Putamen (tissue), 1 donor: ENCODE data around the gene TNRC18.
"Not testable (repeated sequence)": the region's sequence is repeated elsewhere in the genome, so short reads cannot be mapped to it uniquely, and the experiment has no call there.

Experiments
- DNase-seq: peaks from one replicate; pipeline ENCODE4 v3.0.0-alpha.2; 2016; ENCODE audit warnings: low spot score

TNRC18 gene

DNA sequence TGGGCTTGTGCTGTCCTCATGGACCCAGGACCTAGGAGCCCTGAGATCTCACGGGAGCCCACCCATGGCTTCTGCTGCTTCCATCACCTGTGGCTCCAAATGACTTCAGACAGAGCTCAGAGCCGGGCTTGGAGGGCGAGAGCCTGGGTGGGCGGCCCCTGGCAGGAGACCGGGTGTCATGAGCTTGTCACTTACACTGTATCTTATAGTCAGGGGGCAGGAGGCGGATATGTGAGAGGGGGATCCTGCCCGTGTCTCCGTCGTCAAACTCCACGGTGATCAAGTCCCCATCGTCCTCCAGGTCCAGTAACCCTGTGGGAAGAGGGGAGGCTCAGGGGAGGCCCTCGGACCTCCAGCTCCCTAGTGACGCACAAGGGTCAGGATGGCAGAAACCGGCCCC, 107.9 kb downstream of the TNRC18 start:
- DNase-seq: no peak

DNA sequence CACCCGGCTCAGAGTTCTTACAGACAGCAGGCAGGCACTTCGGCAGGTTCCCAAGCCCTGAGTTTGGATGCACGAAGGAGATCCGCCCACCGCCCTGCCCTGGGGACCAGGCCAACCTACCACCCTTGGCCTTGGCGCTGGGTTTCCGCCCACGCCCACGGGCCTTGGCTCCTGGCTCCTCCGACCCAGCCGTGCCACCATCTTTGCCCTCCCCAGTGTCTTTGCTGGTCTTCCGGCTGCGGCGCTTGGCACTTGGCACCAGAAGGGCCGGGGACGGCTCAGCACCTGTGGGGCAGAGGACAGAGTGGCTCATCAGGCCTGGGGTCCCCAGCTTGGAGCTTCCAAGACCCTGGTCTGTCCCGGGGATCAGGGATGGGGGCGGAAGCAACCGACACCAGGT, 108.8 kb downstream of the TNRC18 start:
- DNase-seq: no peak

DNA sequence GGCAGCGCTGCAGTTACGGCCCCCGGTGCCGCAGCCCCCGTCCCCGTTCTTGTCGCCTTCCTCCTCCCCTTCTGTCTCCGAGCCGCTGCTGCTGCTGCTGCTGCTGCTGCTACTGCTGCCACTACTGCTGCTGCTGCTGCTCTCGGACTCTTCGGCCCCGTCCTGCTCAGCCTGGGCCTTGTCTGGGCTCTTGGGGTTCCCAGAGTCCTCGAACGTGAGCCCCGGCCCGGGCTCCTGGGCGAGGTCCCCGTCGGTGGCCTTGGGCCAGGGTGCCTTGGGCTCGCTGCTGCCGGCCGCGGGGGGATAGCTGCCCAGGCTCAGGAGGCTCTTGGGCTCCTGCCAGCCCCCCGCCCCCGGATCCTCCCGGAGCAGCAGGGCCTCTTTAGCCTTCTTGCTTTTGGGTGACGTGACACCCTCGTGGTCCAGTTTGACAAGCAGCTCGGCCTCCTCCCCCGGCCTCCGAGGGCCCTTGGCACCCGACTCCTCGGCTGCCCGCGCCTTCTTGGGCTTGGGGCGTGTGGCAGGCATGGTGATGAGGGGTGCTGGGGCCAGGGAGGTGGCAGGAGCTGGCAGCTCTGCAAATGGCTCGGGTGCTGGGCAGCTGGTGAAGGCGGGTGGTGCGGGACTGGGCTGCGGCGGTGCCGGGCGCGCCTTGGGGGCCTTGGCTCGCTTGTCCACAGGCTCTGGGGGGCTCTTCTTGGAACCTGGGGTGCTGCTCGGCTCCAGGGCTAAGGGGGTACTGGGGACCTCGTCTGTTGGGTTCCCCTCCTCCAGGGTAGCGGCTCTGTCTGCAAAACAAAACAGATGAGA, 110.4 kb downstream of the TNRC18 start:
- not testable (repeated sequence) for DNase-seq

DNA sequence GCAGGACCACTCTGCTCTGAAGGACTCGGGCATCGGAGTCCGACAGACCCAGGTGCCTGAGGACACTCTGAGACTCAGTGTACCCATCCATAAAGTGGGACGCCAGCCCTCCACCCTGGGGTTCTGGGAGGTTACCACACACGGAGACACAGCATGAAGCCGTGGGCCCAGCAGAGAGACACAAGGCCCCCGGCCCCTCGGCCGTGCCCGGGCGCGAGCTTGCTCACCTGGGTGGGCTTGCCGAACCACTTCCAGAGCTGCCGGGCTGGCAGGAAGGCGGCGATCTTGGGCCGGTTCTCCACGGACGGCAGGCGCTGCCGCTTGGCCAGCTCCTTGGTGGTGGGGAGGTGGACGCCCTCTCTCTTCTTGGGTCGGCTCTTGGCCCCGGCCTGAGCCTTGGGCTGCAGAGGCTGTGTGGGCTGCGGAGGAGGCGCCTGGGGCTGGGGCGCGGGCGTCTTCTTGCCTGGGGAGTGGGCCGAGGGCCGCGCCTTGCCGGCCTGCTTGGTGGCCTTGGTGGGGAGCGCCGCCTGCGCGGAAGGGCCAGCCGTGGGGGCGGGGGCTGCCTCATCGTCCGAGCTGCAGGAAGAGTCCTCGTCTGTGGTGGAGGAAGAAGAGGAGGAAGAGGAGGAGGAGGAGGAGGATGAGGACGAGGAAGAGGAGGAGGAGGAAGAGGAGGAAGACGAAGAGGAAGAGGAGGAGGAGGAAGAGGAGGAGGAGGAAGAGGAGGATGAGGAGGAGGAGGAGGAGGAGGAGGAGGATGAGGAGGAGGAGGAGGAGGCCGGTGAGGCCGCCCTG, 111.2 kb downstream of the TNRC18 start:
- DNase-seq: not testable (repeated sequence)

DNA sequence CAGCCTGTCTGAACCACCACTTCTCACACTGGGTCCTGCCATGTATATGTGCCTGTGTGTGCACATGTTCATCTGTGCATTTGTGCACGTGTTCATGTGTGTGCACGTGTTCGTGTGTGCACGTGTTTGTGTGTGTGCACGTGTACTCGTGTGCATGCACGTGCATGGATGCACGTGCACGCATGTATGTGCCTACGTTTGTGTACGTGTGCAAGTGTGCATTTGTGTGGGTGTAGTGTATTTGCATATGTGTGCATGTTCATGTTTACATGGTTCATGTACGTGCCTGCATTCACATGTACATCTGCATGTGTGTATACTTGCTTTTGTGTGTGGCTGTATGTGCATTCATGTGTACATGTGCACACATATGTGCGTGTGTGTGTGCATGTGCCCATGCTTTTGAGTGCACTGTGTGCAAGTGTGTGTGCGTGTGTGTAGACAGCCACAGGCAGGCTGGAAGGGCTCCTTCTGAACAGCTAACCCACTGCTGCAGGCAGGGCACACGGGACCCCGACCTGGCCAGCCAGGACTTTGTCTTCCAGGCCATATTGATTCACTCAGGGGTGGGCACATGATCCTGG, 112.7 kb downstream of the TNRC18 start:
- no peak for DNase-seq

DNA sequence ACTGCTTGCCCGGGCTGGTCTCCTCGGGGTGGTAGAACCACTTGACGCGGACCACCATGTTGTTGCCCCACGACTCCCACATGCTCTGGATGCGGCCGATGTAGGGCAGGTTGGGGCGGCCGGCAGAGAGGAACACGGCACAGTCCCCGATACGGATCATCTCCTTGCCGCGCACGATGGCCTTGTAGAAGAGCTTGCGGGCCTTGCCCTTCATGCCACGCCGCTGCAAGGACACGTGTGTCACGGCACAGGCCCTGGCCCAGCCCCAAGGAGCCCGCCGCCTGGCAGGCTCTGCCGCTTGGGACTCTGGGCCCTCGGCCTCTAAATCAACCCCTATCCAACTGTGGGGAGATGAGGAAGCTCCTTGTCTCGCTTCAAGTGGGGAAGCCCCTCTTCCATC, 114.5 kb downstream of the TNRC18 start:
- DNase-seq: no peak

DNA sequence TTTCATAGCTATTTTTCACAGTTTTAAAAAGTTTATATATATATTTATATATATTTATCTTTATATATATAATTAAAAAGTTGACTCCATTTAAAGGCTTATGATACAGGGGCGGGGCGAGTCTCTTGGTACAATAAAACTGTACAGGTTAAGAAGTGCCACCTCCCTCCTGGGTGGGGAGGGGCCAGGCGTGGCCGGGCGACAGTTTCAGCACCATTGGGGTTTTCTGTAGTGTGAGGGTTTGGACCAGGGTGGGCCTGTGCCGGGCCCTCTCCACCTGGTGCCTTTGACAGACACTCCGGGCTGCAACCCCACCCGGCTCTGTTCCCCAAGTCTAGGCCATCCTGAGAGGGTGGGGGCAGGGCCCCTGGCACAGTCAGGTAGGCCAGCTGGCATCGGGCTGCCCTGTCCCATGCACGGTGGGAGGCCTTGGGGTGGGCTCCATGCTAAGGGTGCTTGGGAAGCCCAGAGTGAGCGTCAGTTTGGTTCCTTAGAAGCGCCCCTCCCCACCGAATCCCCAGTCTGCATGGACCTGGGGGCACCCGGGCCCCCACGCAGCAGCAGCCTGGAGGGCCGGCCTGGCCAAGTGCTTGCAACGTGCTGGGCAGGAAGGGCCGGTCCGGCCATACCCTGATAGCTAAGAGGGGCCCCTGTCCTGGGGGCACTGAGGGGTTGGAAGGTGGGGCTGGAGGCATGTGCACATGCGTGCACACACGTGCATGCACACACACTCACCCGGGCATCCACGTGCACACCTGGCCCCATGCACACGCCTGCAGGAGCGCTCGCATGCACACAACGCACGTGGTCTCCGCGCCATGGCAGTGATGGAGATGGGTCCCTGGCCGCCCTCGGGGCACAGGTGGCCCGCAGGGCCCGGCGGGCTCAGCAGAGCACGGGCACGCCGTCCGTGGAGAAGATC, 116.2 kb downstream of the TNRC18 start:
- not testable (repeated sequence) for DNase-seq

DNA sequence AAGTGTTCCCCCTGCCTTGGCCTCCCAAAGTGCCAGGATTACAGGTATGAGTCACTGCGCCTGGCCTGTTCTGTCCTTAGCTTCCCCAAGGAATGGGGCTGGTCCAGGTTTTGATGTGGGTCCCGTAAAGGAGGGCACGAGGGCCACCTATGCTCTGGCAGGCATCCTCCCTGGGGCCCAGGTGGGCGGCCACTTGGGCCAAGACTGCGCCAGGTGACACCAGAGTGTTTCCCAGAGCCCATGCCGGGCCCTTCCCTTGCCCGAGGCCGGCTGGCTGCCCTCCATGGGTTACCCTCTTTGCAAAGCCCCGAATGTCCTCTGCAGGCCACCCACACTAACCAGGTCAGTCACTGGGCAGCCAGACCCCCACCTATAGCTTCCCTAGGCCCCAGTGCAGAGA, 118.6 kb downstream of the TNRC18 start:
- not testable (repeated sequence) for DNase-seq

DNA sequence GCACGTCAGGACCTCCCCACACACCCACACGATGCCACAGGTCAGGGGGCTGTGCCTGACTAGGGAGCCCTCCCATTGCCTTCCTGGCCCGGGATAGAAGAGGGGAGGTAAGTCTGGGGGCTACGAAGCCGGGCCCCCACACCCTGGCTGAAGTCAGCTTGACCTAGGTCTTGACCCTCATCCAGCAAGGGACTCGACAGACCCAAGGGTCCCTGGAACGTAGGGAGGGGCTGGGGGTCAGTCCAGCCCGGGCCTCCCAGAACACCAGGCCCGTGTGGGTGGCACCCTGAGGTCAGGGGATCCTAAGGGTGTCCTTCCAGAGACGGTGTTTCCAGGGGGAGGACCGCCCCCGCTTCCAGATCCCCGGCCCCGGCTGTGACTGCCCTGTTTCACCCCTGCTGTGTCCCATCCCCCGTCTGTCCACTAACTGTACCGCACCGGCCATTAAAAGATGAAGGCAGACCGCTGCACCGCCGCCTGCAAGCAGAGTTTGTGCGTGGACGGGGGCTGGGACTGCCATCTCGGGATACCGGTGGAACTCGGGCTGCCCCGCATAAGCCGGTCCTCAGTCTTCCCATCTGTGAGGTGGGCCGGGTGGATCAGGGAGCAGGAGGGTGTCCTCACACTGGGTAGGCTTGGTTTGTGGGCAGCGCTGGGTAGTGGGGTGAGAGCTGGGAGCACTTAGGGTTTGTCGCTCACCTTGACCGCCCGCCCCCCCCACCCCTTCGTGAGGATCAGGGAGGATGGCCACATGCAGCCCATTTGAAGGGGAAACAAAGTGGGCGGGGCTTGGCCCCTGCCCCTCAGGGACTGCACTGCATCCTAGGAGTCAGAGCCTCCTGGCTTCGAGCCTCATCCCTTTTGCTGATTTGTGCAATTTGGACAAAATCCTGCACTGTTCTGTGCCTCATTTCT, 119.8 kb downstream of the TNRC18 start:
- no peak for DNase-seq

DNA sequence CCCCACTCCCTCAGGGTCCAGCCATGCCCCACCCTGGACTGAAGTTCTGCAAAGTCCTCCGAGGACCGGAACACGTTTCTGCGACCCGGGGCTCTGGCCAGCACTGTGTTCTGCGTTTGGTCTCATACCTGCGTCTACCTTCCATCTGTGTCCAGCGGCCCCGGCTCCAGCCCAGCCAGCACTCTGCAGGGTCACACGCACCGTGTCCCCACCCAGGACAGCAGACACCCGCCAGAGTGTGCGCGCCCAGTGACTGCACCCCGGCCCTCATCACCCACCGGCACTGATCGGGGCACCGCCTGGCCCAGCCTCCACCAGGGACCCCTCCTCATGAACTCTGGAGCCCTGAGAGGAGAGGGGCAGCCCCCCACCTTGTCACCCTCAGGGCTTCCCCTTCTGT, 120.6 kb downstream of the TNRC18 start:
- no peak for DNase-seq

DNA sequence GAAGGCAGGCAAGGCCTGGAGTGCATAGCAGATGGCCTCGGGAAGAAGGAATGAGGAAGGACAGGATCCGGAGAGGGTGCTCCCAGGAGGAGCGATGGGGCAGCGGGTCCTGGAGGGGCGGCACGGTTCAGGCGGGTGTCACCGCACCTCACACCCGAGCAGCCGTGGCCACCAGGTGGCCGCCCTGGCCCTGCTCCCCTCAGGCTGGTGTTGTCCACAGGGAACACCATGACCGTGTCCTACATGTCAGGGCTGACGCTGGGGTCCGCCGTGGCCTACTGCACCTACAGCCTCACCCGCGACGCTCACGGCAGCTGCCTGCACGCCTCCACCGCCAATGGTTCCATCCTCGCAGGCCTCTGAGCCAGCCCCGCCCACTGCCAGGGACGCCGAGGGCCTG, 121.1 kb downstream of the TNRC18 start:
- no peak for DNase-seq

DNA sequence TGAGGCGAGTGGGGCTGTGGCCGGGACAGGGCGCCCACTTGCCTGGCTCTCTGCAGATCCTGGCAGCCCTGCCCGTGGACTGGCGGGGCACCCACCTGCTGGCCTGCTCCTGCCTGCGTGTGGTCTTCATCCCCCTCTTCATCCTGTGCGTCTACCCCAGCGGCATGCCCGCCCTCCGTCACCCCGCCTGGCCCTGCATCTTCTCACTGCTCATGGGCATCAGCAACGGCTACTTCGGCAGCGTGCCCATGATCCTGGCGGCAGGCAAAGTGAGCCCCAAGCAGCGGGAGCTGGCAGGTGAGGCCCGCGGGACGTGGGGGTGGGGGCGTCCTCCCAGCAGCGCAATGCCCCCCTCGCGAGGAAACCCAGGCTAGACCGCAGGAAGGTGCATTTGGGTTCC, 123.3 kb downstream of the TNRC18 start:
- no peak for DNase-seq

DNA sequence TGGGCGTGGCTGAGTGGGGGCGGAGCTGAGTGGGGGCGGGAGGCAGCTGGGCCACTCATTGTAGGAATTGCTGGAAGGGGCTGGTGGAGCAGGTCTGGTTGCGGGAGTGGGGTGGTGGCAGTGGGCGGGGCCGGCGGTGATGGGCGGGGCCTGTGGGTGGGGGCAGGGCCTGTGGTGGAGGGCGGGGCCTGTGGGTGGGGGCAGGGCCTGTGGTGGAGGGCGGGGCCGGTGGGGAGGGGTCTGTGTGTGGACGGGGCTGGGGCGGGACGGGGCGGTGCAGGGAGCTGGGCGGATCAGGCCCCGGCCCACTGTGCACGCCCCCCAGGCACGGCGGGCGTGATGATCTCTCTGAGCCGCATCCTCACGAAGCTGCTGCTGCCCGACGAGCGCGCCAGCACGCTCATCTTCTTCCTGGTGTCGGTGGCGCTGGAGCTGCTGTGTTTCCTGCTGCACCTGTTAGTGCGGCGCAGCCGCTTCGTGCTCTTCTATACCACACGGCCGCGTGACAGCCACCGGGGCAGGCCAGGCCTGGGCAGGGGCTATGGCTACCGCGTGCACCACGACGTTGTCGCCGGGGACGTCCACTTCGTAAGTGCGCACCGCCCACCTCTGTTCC, 126.9 kb downstream of the TNRC18 start:
- no peak for DNase-seq

DNA sequence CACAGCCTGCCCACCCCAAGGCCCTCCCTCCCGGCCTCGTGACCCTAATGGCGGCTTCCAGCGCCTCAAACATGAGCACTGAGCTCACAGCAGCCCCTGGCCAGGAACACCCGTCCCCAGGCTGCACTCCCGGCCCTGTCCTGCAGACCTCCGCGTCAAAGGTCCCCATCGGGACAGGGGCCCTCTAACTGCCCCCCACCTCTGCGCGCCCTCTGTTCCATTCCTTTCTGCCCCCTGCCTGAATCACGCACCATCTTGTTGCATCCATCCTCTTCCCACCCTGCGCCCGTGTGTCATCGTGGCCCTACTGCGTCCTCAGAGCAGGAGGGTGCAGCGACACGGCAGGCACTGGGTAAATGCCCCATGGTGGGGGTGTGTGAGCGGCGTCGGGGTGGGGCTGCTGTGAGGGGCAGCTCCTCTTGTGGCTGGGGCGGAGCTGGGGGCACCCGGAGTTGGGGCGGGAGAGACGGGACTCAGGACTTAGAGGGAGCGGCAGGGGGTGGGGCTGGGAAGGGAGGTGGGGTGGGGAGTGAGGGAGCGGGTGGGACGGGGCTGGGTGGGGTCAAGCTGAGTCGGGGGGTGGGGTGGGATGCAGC, 127.5 kb downstream of the TNRC18 start:
- DNase-seq: no peak

DNA sequence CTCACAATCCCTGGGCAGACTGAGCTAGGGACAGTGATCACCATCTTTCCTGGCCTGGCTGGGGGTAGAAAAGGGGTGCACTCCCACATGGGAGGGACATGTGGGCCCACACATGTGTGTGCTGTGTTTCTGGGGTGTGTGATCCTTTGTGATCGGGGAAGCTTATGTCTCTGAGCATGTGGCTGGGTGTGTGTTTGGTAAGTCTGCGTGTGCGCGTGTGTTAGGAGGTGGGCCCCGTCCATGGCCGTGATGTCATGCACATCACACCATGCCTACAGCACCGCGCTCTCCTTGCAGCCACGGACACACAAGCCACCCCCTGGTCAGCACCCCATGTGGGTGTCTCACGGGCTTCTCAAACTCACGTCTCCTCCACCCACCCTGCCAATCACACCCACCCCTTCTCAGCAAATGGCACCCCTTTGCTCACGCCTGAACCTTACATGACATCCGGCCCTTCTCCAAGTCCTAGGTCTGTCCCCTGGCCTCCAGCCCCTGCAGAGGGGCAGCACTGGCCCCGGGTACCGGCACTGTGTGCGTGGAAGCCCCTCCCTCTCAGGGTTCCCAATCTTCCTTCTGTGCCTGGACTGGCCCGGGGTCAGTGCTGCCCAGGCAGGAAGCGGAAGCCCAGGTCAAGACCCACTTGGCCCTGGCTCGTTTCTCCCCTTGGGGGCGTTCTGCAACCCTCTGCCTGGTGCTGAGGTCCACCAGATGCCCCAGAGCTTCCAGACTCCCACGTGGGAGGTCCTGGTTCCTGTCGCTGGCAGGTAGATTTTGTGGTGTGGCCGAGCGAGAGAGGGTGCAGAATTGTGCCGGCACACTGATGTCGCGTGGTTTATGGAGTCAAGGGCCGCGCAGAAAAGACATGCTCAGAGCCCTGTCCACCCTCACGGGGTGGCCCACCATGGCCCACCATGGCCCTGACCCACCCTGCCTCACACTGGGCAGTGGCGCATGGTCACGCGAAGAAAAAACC, 128.3 kb downstream of the TNRC18 start:
- no peak for DNase-seq

DNA sequence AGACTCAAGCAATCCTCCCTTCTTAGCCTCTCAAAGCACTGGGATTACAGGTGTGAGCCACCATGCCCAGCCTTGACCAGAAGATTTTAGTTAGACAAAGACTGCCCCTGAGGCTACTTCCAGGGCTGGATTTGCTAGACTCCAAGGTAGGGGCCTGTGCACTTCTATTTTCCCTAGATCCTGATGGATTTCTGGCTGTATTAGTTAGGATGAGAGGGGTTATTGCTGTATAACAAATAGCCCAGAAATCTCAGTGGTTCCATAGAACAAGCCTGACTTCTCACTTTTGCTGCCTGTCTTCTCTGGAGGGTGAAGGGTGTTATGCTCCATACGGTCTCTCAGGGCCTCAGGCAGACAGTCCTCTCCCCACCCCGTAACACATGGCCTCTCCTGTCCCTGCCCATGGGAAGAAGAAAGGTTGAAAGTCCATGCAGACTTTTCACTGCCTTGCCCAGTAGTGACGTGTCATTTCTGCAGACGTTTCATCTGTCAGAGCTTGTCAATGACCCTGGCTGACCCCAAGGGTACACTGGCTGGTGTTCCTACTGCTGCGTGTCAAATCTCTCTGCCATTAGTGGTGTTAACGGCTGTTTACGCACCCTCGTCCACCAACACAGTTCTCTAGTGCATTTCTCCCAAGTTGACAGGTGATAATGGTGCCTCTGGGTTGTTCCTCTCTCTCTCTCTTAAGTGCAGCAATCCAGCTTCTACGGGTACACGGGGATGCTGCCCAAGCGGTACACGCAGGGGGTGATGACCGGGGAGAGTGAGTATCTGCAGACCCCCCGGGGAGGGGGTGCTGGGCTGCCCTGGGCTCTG, 129.3 kb downstream of the TNRC18 start:
- DNase-seq: no peak

DNA sequence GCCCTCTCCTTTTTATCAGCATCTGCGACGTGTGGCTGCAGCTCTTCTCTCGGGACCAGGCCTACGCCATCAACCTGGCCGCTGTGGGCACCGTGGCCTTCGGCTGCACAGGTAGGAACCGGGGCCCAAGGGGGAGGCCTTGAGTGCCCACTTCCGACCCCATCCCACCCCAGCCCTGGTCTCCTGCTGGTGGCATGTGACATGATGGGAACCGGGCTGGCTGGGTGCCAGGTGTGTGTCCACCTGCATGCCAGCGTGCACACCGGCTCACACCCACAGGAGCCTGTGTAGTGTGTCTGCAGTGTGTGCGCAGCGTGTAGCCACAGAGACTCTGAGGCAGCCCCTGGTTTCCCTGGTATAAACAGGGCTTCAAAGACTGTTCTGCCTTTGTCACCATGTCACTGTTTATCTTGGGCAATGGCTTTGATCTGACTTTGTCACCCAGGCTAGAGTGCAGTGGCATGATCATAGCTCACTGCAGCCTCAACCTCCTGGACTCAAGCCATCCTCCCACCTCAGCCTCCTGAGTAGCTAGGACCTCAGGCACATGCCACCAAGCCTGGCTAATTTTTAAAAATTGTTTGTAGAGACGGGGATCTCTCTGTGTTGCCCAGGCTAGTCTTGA, 131.8 kb downstream of the TNRC18 start:
- not testable (repeated sequence) for DNase-seq
